Measurements from ENCODE around the gene GLUD1.
"Not testable (repeated sequence)": the region's sequence is repeated elsewhere in the genome, so short reads cannot be mapped to it uniquely, and the experiment has no call there.

GLUD1 gene

GRCh38 chr10:87038286-87038717 is 56.3 kb downstream of the GLUD1 start:
- DNase-seq: no peak

- DNase-seq: no peak
These were observed 58.0 kb downstream of the GLUD1 start for GRCh38 chr10:87036623-87037022.

GRCh38 chr10:87030912-87031635 is 63.6 kb downstream of the GLUD1 start:
- DNase-seq: no peak

- not testable (repeated sequence) for DNase-seq
These were observed 64.2 kb downstream of the GLUD1 start for GRCh38 chr10:87030419-87030818.

- DNase-seq: not testable (repeated sequence)
These were observed 67.7 kb downstream of the GLUD1 start for GRCh38 chr10:87026747-87027508.

- DNase-seq: not testable (repeated sequence)
These were observed 69.2 kb downstream of the GLUD1 start for GRCh38 chr10:87025285-87025958.

- DNase-seq: not testable (repeated sequence)
These were observed 74.6 kb downstream of the GLUD1 start, which contains the start of gene FAM25A for GRCh38 chr10:87020056-87020455. Gene FAM25A, plus strand, starts transcription at chr10:87020294. Its CDS starts 31 bp downstream, at chr10:87020325.

- DNase-seq: not testable (repeated sequence)
These were observed 75.1 kb downstream of the GLUD1 start for GRCh38 chr10:87019504-87019903.

- not testable (repeated sequence) for DNase-seq
These were observed 75.6 kb downstream of the GLUD1 start for GRCh38 chr10:87019066-87019465.

GRCh38 chr10:87018127-87018526 is 76.5 kb downstream of the GLUD1 start:
- not testable (repeated sequence) for DNase-seq

- DNase-seq: not testable (repeated sequence)
These were observed 79.5 kb downstream of the GLUD1 start for GRCh38 chr10:87014986-87015716.

- not testable (repeated sequence) for DNase-seq
These were observed 81.1 kb downstream of the GLUD1 start for GRCh38 chr10:87013528-87013927.

- not testable (repeated sequence) for DNase-seq
These were observed 85.4 kb downstream of the GLUD1 start for GRCh38 chr10:87009134-87009696.

GRCh38 chr10:87008303-87008702 is 86.3 kb downstream of the GLUD1 start:
- not testable (repeated sequence) for DNase-seq

GRCh38 chr10:87007674-87008073 is 87.0 kb downstream of the GLUD1 start:
- not testable (repeated sequence) for DNase-seq

GRCh38 chr10:87007124-87007523 is 87.5 kb downstream of the GLUD1 start:
- DNase-seq: not testable (repeated sequence)

- no peak for DNase-seq
These were observed 94.2 kb downstream of the GLUD1 start for GRCh38 chr10:87000491-87000890.

Measured in NCI-H2171 treated with DMSO at 0.1 percent for 48 hours (cell line).